HFFc6 (cell line): Measurements from ENCODE around the gene TMOD1. TPM values are rescaled to one million over a fixed set of nuclear protein-coding genes. Genes with fewer than 3 reads are reported as not detected.
A peak's percentile ranks its signal among the peaks of the same experiment; 100 is the strongest.
"Not testable (repeated sequence)": the region's sequence is repeated elsewhere in the genome, so short reads cannot be mapped to it uniquely, and the experiment has no call there.

Experiments used
- DNase-seq: peaks from one replicate; pipeline ENCODE4 v3.0.0-alpha.2; 2018
- H3K27ac Mint-ChIP-seq: 2 replicates; pipeline ENCODE4 v1.8.0; 2020; ENCODE audit warnings: mild to moderate bottlenecking, mixed read lengths
- H3K27me3 Mint-ChIP-seq: 2 replicates; pipeline ENCODE4 v1.8.0; 2021; ENCODE audit warnings: mild to moderate bottlenecking, moderate library complexity, mixed read lengths; ENCODE audit not compliant: insufficient read depth
- H3K36me3 Mint-ChIP-seq: 2 replicates; pipeline ENCODE4 v1.8.0; 2021; ENCODE audit warnings: low read depth, mixed read lengths
- H3K4me1 Mint-ChIP-seq: 2 replicates; pipeline ENCODE4 v1.8.0; 2020; ENCODE audit warnings: low read depth, mixed read lengths
- H3K4me3 Mint-ChIP-seq: 2 replicates; pipeline ENCODE4 v1.8.0; 2020; ENCODE audit warnings: mild to moderate bottlenecking, moderate library complexity, mixed read lengths
- H3K9me3 Mint-ChIP-seq: 2 replicates; pipeline ENCODE4 v1.8.0; 2020; ENCODE audit warnings: mild to moderate bottlenecking, mixed read lengths
- long read RNA-seq: library from polyadenylated mRNA; unstranded; transcript quantifications from one replicate; pipeline ENCODE4 v2.0.0, GENCODE V29; 2019
- total RNA-seq, 6 experiments: library from RNA; stranded (reverse); fragmentation: NEBNext Ultra II Directional; extraction: Animal tissue kit (Norgen Biotek cat#: 25700); gene quantifications; 2 replicates in 1 of 6; 3 replicates in 5 of 6; pipeline ENCODE4 v1.2.3, GENCODE V29; 2021
- TF ChIP-seq, protein P1 (sequence below): fragments of 200-600 bp; sonication (generic); IDR thresholded peaks from 2 replicates; pipeline ENCODE4 v1.5.0; 2021; ENCODE audit warnings: antibody characterized with exemption, mild to moderate bottlenecking

Gene TMOD1
- under 1 TPM; 0.14 to 0.60 (median 0.57) TPM for total RNA-seq
- long read RNA-seq = 0 reads

DNA sequence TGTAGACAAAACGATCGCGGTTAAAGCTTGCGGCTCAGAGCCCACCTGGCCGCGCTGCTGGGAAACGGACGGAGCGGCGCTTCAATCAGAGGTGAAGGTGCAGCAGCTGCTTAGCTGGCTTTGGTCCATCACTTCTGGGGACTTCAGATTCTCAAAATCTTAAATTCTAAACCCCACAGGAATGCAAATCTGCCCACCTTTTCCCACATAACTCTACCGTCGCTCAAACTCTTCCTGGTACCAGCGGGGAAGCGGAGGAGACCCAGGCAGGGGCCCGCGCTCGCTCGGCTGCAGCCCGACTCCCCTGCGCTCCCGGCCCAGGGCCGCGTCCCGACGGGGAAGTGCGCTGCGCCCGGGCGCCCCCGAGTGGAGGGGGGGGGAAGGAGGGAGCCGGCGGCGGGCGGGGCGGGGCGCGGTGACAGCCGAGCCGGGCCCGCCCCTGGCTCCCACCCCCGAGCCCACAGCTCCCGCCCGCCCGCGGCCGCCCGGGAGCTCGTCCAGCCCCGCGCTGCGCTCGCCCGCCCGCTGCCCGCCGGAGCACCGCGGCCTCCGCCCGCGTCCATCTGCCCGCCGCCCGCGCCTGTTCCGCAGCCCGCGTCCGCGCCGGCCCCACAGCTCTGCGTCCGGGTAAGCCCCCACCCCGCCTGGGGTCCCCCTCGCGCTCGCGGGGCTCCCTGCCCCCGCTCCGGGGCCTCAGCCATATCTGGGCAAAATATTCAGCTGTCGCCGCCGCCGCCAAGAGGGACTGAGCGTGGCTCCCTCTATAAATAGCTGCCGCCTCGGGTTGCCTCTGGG lies at the start of gene TMOD1:
Gene TMOD1, plus strand, starts transcription at position 490 of the 795 bp plus-strand sequence. CDS start 22,523 bp downstream, outside the sequence.
- no peak for DNase-seq
- Mint-ChIP-seq H3K4me3 (peak within 1 kb of the TSS; percentile 78), H3K36me3 (no peaks in the 10 kb centered on the region), H3K27ac (no peak within 1 kb of the TSS), H3K4me1 (peaks cover 19% of the 10 kb centered on the region), H3K9me3 (no peaks in the 10 kb centered on the region), H3K27me3 (peaks cover 25% of the 10 kb centered on the region)
- TF ChIP-seq, protein P1, sequence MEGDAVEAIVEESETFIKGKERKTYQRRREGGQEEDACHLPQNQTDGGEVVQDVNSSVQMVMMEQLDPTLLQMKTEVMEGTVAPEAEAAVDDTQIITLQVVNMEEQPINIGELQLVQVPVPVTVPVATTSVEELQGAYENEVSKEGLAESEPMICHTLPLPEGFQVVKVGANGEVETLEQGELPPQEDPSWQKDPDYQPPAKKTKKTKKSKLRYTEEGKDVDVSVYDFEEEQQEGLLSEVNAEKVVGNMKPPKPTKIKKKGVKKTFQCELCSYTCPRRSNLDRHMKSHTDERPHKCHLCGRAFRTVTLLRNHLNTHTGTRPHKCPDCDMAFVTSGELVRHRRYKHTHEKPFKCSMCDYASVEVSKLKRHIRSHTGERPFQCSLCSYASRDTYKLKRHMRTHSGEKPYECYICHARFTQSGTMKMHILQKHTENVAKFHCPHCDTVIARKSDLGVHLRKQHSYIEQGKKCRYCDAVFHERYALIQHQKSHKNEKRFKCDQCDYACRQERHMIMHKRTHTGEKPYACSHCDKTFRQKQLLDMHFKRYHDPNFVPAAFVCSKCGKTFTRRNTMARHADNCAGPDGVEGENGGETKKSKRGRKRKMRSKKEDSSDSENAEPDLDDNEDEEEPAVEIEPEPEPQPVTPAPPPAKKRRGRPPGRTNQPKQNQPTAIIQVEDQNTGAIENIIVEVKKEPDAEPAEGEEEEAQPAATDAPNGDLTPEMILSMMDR = peak; percentile 31; the same call in 1 of the 2 replicates

DNA sequence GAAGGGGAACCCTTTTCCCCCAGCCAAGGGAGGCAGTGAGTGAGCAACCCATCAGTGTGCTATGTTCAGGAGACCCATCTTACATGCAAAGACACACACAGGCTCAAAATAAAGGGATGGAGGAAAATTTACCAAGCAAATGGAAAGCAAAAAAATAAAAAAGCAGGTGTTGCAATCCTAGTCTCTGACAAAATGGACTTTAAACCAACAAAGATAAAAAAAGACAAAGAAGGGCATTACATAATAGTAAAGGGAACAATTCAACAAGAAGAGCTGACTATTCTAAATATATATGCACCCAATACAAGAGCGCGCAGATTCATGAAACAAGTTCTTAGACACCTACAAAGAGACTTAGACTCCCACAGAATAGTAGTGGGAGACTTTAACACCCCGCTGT lies 47.9 kb upstream of the TMOD1 start:
- H3K27ac Mint-ChIP-seq, H3K27me3 Mint-ChIP-seq, H3K36me3 Mint-ChIP-seq, H3K4me3 Mint-ChIP-seq, H3K4me1 Mint-ChIP-seq, DNase-seq, H3K9me3 Mint-ChIP-seq: not testable (repeated sequence)

- H3K9me3 Mint-ChIP-seq, H3K4me3 Mint-ChIP-seq, H3K27ac Mint-ChIP-seq, H3K27me3 Mint-ChIP-seq, H3K4me1 Mint-ChIP-seq, H3K36me3 Mint-ChIP-seq, DNase-seq: not testable (repeated sequence)
These were observed 44.6 kb upstream of the TMOD1 start for GRCh38 chr9:97456841-97457240.

DNA sequence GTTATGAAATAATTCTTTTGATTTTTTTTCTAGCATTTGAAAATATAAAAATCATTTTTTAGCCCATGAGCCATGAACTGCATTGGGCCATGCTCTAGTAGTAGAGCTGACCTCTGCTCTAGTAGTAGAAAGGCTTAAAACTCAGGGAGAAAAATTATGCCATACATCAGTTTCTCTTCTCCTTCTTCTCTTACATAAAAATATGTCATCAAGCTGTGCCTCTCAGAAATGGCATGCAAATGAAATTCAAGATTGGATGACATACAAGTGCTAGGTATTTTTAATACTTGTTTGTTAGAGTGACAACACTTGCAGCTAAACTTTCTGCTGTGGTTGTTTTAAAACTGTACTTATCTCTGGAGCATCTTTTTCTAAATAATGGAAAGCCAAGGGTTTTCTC lies 42.1 kb upstream of the TMOD1 start:
- Mint-ChIP-seq H3K9me3 (peaks cover 3% of the 10 kb centered on the region; the same call in 1 of the 2 replicates), H3K27ac (no peak overlapping the region), H3K36me3 (peaks cover 4% of the 10 kb centered on the region), H3K4me1 (no peaks in the 10 kb centered on the region), H3K27me3 (no peaks in the 10 kb centered on the region), H3K4me3 (no peak overlapping the region)
- TF ChIP-seq, protein P1 = no peak
- DNase-seq = no peak

DNA sequence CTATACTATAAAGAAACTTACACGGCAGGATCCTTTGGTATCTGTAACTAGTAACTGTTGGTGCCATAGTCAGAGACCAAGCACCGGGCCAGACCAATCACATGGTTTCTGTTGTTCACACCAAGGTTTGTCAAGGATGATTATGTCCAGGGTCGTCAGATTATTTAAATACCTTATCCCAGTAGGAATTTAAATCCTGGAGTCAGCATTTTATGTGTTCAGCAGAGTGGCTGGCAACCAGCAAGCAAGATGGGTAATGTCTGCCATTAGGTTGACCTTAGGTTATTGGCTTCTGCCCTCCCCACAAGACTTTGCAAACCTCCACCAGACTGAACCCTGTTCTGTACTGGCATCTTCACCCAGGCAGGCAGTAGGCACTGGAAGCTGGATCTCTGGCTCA lies 39.3 kb upstream of the TMOD1 start:
- TF ChIP-seq, protein P1 = no peak
- no peaks in the 10 kb centered on the region for H3K36me3 Mint-ChIP-seq
- no peaks in the 10 kb centered on the region for H3K4me1 Mint-ChIP-seq
- no peaks in the 10 kb centered on the region for H3K9me3 Mint-ChIP-seq
- H3K27ac Mint-ChIP-seq = no peak overlapping the region
- H3K4me3 Mint-ChIP-seq = no peak overlapping the region
- no peak for DNase-seq
- H3K27me3 Mint-ChIP-seq = no peaks in the 10 kb centered on the region; the same call in 1 of the 2 replicates

- H3K4me3 Mint-ChIP-seq = no peak overlapping the region
- no peaks in the 10 kb centered on the region for H3K9me3 Mint-ChIP-seq
- no peak overlapping the region for H3K27ac Mint-ChIP-seq
- H3K36me3 Mint-ChIP-seq = no peaks in the 10 kb centered on the region
- H3K27me3 Mint-ChIP-seq = no peaks in the 10 kb centered on the region; the same call in 1 of the 2 replicates
- no peaks in the 10 kb centered on the region for H3K4me1 Mint-ChIP-seq
- DNase-seq = no peak
- TF ChIP-seq, protein P1 = no peak
These were observed 38.6 kb upstream of the TMOD1 start for GRCh38 chr9:97462914-97463313.
